DOHH2 (cell line): ENCODE measurements around the gene PYDC2.

Source experiments
- H3F3A ChIP-seq: fragments of 200-600 bp; sonication (generic), shearing (Covaris generic); 2 replicates; pipeline ENCODE4 v1.6.0; 2016; ENCODE audit warnings: antibody characterized with exemption, mild to moderate bottlenecking; ENCODE audit not compliant: control insufficient read depth, insufficient read depth
- H3K27ac ChIP-seq: fragments of 200-600 bp; sonication (generic); 2 replicates; pipeline ENCODE4 v1.5.1; 2014; ENCODE audit warnings: low read depth, mild to moderate bottlenecking, low read length, moderate library complexity
- H3K27me3 ChIP-seq: fragments of 200-600 bp; sonication (generic); 2 replicates; pipeline ENCODE4 v1.6.1; 2014; ENCODE audit warnings: mild to moderate bottlenecking, low read length, mixed read lengths; ENCODE audit not compliant: control insufficient read depth
- H3K36me3 ChIP-seq: fragments of 200-600 bp; sonication (generic); 2 replicates; pipeline ENCODE4 v1.6.1; 2014; ENCODE audit warnings: mild to moderate bottlenecking, low read length, moderate library complexity, mixed read lengths; ENCODE audit not compliant: control insufficient read depth
- H3K4me1 ChIP-seq: fragments of 200-600 bp; sonication (generic); 2 replicates; pipeline ENCODE4 v1.6.1; 2014; ENCODE audit warnings: mild to moderate bottlenecking, low read length, mixed read lengths; ENCODE audit not compliant: control insufficient read depth
- H3K4me2 ChIP-seq: fragments of 200-600 bp; sonication (generic); 2 replicates; pipeline ENCODE4 v1.6.0; 2014; ENCODE audit warnings: mild to moderate bottlenecking, low read length, moderate library complexity
- H3K4me3 ChIP-seq: fragments of 200-600 bp; sonication (generic); 2 replicates; pipeline ENCODE4 v1.5.1; 2014; ENCODE audit warnings: mild to moderate bottlenecking, low read length, mixed read lengths
- H3K79me2 ChIP-seq: fragments of 200-600 bp; sonication (generic); 2 replicates; pipeline ENCODE4 v1.6.1; 2014; ENCODE audit warnings: mild to moderate bottlenecking, low read length, mixed read lengths; ENCODE audit not compliant: control insufficient read depth
- H3K9me2 ChIP-seq: fragments of 200-600 bp; sonication (generic); replicated peaks from 2 replicates; pipeline ENCODE4 v1.6.1; 2014; ENCODE audit warnings: mild to moderate bottlenecking, low read length, mixed read lengths; ENCODE audit not compliant: control insufficient read depth
- H3K9me3 ChIP-seq: fragments of 200-600 bp; sonication (generic); 2 replicates; pipeline ENCODE4 v1.6.1; 2014; ENCODE audit warnings: antibody characterized with exemption, low read length, mixed read lengths; ENCODE audit not compliant: control insufficient read depth, insufficient read depth
- H4K20me1 ChIP-seq: fragments of 200-600 bp; sonication (generic); 2 replicates; pipeline ENCODE4 v1.6.0; 2014; ENCODE audit warnings: low read depth, mild to moderate bottlenecking, antibody characterized with exemption, low read length, moderate library complexity; ENCODE audit not compliant: control insufficient read depth, insufficient read depth
- CTCF ChIP-seq: fragments of 200-600 bp; sonication (generic); IDR thresholded peaks from one replicate; pipeline ENCODE4 v1.5.1; 2014; ENCODE audit warnings: antibody characterized with exemption, mild to moderate bottlenecking, low read depth, low read length; ENCODE audit not compliant: poor library complexity, severe bottlenecking
- EZH2phosphoT487 ChIP-seq: fragments of 200-600 bp; sonication (generic); IDR thresholded peaks from 2 replicates; pipeline ENCODE4 v1.6.1; 2017; ENCODE audit warnings: borderline replicate concordance, mild to moderate bottlenecking, antibody characterized with exemption, low read length, moderate library complexity, mixed read lengths

PYDC2 gene

GRCh38 chr3:191424881-191425280 lies 36.1 kb upstream of the PYDC2 start:
- no peaks in the 10 kb centered on the region for H3K4me1 ChIP-seq
- H3K4me3 ChIP-seq, result no peak overlapping the region
- no peaks in the 10 kb centered on the region for H4K20me1 ChIP-seq
- no peaks in the 10 kb centered on the region for H3K79me2 ChIP-seq
- TF ChIP-seq CTCF, result no peak
- no peak for TF ChIP-seq EZH2phosphoT487
- H3F3A ChIP-seq, result no peaks in the 10 kb centered on the region
- no peak overlapping the region for H3K27ac ChIP-seq
- H3K36me3 ChIP-seq, result no peaks in the 10 kb centered on the region
- no peak overlapping the region for H3K4me2 ChIP-seq
- H3K27me3 ChIP-seq, result no peaks in the 10 kb centered on the region
- no peaks in the 10 kb centered on the region for H3K9me2 ChIP-seq
- no peaks in the 10 kb centered on the region for H3K9me3 ChIP-seq

- no peak overlapping the region for H3K4me2 ChIP-seq
- H3K4me1 ChIP-seq, result no peaks in the 10 kb centered on the region
- no peaks in the 10 kb centered on the region for H4K20me1 ChIP-seq
- no peak overlapping the region for H3K27ac ChIP-seq
- TF ChIP-seq EZH2phosphoT487 (no peak), CTCF (no peak)
- H3K4me3 ChIP-seq, result no peak overlapping the region
- no peaks in the 10 kb centered on the region for H3K79me2 ChIP-seq
- no peaks in the 10 kb centered on the region for H3F3A ChIP-seq
- no peaks in the 10 kb centered on the region for H3K27me3 ChIP-seq
- no peaks in the 10 kb centered on the region for H3K9me3 ChIP-seq
- H3K9me2 ChIP-seq, result no peaks in the 10 kb centered on the region
- H3K36me3 ChIP-seq, result no peaks in the 10 kb centered on the region
Observed at GRCh38 chr3:191425322-191425734, 35.6 kb upstream of the PYDC2 start.

- H3K27ac ChIP-seq, result no peak overlapping the region
- no peak overlapping the region for H3K4me3 ChIP-seq
- no peaks in the 10 kb centered on the region for H3K36me3 ChIP-seq
- H4K20me1 ChIP-seq, result no peaks in the 10 kb centered on the region
- no peaks in the 10 kb centered on the region for H3K27me3 ChIP-seq
- TF ChIP-seq EZH2phosphoT487, result no peak
- no peak for TF ChIP-seq CTCF
- no peak overlapping the region for H3K4me2 ChIP-seq
- no peaks in the 10 kb centered on the region for H3K79me2 ChIP-seq
- H3K9me2 ChIP-seq, result no peaks in the 10 kb centered on the region
- H3K9me3 ChIP-seq, result no peaks in the 10 kb centered on the region
- no peaks in the 10 kb centered on the region for H3F3A ChIP-seq
- no peaks in the 10 kb centered on the region for H3K4me1 ChIP-seq
Observed at GRCh38 chr3:191426311-191426710, 34.7 kb upstream of the PYDC2 start.

GRCh38 chr3:191428177-191428576 lies 32.8 kb upstream of the PYDC2 start:
- H3K9me2 ChIP-seq, result no peaks in the 10 kb centered on the region
- no peaks in the 10 kb centered on the region for H3K4me1 ChIP-seq
- H3K4me2 ChIP-seq, result no peak overlapping the region
- no peaks in the 10 kb centered on the region for H3F3A ChIP-seq
- H3K79me2 ChIP-seq, result no peaks in the 10 kb centered on the region
- no peak overlapping the region for H3K4me3 ChIP-seq
- TF ChIP-seq CTCF (no peak), EZH2phosphoT487 (no peak)
- no peaks in the 10 kb centered on the region for H3K27me3 ChIP-seq
- no peak overlapping the region for H3K27ac ChIP-seq
- no peaks in the 10 kb centered on the region for H3K36me3 ChIP-seq
- no peaks in the 10 kb centered on the region for H3K9me3 ChIP-seq
- no peaks in the 10 kb centered on the region for H4K20me1 ChIP-seq
